Putamen (tissue), 1 donor: ENCODE measurements around the gene ISYNA1.

Experiments used
- DNase-seq: peaks from one replicate; pipeline ENCODE4 v3.0.0-alpha.2; 2016; ENCODE audit warnings: low spot score

The ISYNA1 gene

GRCh38 chr19:18431351-18432197, 6.4 kb downstream of the ISYNA1 start:
- no peak for DNase-seq

DNA sequence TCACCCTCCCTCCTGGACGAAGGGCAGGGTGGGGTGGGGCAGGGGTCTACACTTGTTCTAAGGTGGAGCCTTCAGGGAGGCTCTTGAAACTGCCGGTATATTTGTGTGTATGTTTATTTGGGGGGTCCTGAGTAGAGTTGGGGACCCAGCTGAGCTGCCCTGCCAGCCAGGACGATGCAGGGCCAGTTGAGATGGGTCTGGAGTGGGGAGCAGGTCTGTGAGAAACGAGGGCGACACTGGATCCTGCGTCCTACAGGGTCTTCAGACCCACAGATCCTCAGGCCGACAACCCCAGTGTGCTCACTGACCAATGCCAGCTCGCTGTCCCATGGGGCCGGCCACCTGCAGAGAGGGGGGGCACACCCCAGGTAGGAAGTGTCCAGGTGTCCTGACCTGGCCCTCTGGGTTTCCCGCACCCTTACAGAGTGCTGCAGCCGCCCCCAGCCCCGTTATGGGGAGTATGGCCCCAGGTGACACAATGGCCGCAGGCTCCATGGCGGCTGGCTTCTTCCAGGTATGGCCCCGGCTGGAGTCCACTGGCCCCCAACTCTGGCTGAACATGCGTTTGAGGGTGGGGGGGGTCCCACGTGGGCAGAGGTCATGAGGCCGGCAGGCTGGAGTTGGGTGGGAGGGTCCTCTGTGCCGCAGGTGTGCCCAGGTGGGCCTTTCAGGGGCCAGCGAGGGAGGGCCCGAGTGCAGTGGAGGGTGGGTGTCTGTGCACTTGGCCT, 7.4 kb downstream of the ISYNA1 start:
- DNase-seq, result no peak

- no peak for DNase-seq
Observed at GRCh38 chr19:18429717-18430416, 8.1 kb downstream of the ISYNA1 start.

GRCh38 chr19:18428787-18429674, 8.9 kb downstream of the ISYNA1 start:
- DNase-seq, result no peak

- no peak for DNase-seq
Observed at GRCh38 chr19:18428173-18428786, 9.7 kb downstream of the ISYNA1 start.

DNA sequence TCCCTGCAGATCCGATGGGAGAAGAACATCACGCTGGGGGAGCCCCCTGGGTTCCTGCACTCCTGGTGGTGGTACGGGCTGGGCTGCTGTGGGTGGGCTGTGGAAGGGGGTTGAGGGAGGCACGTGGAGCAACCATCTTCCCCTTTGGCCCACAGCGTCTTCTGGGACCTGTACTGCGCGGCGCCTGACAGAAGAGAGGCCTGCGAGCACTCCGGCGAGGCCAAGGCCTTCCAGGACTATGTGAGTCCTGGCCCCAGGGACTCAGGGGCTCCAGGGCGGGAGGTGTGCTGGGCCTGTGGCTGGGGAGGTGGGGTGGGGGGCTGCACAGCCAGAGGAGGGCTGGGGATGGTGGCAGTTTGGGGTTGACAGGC, 10.2 kb downstream of the ISYNA1 start:
- no peak for DNase-seq

DNA sequence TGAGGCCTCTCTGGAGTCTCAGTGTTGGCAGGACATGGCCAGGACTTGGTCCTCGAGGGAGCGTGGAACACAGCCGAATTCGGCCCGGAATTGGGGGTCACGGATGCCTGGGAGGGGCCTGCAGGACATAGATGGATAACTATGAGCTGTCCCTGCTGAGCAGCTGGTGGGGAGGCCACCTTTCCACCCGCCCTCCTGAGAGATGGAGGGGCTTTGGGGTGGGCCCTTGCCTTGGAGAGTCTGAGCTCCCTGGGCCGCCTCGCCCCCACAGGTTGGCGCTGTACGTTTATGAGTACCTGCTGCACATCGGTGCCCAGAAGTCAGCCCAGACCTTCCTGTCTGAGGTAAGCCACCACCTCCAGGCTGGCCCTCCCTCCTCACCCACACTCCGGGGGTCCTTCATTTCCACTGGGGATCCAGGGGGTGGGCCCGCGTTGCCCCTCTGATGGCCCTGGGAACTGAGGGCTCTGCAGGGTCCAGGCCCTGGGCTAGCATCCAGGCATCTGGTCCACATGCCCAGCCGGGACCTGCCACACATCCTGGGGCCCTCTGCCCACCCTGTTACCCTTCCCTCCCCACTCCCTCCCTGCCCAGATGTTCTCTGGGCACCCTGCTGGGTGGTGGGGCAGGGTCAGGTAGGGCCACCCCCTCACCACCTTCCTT, 10.7 kb downstream of the ISYNA1 start:
- no peak for DNase-seq

DNA sequence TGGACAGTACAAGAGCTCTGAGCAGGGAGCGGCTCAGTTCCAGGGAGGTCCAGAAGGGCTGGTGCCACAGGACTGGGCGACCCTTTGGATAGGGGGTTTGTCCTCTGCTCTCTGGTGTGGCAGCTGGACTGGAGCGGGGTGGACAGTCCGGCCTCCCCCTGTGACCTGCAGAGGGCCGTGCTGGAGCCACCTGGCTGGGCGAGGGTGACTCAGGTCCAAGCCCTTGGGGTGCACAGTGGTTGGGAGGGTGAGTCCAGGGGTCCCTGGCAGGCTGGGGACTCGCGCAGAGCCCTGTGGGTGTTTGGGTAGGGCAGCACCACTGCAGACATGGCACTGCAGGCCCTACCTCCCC, 11.5 kb downstream of the ISYNA1 start:
- DNase-seq, result no peak

DNA sequence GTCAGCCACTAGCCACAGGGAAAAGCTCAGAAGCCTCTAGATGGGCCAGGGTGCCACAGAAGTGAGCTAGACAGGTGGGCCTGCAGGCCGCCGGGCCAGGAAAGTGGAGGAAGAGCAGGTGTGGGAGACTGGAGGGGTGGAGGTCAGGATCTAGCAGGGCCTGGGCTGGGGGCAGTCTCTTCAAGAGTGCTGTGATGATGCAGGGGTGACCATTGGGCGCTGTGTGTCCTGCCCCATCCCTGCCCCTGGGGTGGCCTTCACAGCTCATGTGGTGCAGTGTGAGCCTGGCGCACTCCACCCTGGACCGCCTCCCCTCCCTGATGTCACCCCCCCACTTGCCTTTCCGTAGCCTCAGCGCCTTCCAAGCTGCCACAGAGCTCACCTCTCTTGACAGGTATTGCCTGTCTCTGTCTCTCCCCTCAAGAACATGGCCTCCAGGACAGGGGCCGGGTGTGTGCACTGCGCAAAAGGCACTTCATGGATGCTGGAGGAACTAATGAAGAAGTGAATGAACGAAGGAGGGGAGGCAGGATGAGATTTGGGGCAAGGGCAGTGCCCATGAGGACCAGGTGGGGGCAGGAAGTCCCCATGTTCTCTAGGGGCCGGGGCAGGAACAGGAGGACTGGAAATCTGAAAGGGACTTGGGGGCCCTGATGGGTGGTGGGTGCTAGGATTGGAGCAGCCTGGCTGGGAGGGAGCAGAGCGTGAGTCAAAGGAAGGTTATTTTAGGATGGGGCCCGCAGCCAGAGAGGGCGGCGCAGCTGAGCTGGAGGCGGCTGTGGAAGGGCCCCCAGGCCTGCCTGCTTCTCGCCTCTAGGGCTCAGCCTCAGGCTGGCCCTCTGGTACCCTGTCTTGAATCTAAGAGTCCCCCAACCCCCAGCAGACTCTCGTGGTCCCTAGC, 12.2 kb downstream of the ISYNA1 start:
- no peak for DNase-seq

- no peak for DNase-seq
Observed at GRCh38 chr19:18424890-18425514, 12.9 kb downstream of the ISYNA1 start.

- DNase-seq, result no peak
Observed at GRCh38 chr19:18424122-18424889, 13.6 kb downstream of the ISYNA1 start.

GRCh38 chr19:18423258-18424020, 14.5 kb downstream of the ISYNA1 start:
- DNase-seq, result no peak

DNA sequence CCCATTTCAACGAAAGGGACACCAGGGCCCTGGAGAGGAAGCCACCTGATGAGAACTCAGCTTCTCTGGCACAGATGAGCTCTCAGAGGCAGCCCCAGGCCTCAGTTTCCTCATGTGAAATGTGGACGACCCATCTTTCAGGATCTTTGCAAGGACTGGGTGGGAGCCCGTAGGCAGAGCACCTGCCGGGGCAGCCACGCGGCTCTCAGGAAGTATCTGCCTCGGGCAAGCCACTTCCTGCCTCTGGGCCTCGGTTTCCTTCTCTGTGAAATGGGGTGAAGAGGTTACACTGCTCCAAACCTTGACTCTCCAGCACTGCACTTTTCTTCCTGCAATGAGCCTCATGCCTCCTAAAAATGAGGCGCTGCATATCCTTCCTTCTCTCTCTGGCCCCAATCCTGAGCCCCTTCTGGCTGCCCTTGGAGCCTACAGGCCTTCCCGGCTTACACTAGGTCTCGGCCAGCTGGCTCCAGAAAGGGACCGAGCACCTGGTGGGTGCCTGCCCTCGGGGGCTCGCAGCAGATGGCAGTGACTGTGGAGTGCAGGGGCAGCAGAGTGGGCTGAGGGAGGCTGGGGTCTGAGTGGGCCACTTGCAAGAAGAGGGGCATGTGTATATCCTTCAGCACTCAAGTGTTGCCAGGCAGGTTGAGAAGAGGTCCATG, 15.3 kb downstream of the ISYNA1 start:
- no peak for DNase-seq

DNA sequence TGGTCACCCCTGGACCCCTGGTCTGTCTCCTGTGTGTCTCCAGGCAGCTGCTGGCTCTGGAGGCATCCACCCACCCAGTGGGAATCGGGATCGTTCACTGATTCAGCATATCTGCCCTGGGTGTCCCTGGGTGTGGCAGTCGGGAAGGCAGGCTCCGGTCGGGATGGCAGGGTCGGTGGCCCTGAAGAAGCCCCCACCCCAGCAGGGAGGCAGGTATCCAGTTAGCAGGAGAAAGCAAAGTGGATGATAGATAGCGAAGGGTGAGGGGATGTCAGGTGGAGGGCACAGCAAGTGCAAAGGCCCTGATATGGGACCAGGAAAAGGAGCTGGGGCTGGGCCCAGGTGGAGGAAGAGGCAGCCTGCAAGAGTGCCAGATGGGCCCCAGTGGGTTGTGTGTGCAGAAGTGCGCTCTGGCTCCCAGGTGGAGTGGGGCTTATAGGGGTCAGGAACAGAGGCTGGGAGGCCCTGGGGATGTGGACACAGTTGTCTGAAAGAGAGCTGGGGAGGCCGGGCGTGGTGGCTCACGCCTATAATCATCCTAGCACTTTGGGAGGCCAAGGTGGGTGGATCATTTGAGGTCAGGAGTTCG, 16.5 kb downstream of the ISYNA1 start:
- DNase-seq, result no peak

GRCh38 chr19:18420930-18421329, 17.0 kb downstream of the ISYNA1 start:
- DNase-seq, result no peak

DNA sequence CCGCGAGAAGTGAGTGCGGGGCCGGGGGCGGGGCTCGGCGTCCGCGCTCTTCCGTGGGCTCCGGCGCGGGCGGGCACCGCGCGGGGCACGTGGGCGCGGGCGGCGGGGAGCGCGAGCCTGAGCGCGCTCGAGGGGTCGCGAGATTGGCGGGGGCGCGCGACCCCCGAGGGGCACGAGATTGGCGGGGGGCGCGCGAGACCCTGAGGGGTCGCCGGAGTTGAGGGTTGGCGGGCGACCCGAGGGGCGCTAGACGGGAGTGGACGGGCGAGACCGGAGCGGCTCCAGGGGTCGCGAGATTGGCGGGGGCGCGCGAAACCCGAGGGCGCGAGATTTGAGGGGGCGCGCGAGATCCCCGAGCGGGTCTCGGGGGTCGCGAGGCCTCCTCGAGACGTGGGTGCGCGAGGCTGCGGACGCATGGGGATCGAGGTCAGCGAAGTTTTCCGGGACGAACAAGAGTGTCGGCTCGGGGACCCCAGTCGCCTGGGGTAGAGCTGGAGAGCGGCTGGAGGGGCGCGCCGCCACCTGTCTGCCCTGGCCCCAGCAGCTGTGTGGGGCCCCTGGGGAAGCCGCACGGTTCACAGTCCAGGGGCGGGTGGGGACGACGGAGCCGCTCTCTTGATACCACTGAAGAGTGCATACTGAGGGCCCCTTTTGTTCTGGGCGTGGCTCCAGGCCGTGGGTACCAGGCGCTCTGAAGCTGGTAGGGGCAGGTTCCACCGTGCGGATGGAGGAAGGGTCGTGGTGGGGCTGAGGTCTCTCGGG, 18.1 kb downstream of the ISYNA1 start:
- no peak for DNase-seq
